Esophagus muscularis mucosa (tissue), 4 donors: ENCODE results near the gene AGL. TPM values are rescaled to one million over a fixed set of nuclear protein-coding genes. Genes with fewer than 3 reads are reported as not detected.
"Not testable (repeated sequence)": the region's sequence is repeated elsewhere in the genome, so short reads cannot be mapped to it uniquely, and the experiment has no call there.

ENCODE experiments used
- DNase-seq: peaks from one replicate; pipeline ENCODE4 v3.0.0-alpha.2; 2017; ENCODE audit errors: extremely low spot score
- H3K27ac ChIP-seq, 4 donors: fragments of 200-600 bp; sonication (generic); replicated peaks in 1 of 4; 1 replicate in 3 of 4; 2 replicates in 1 of 4; pipeline ENCODE4 v1.5.1; 2016 to 2019; ENCODE audit warnings: mild to moderate bottlenecking in 1 of 4
- H3K27me3 ChIP-seq, 4 donors: fragments of 200-600 bp; sonication (generic); one replicate each; pipeline versions ENCODE4 v1.5.1 to v1.6.0; 2016 to 2019
- H3K36me3 ChIP-seq, 4 donors: fragments of 200-600 bp; sonication (generic); one replicate each; pipeline ENCODE4 v1.5.1; 2016 to 2019
- H3K4me1 ChIP-seq, 4 donors: fragments of 200-600 bp; sonication (generic); one replicate each; pipeline ENCODE4 v1.5.1; 2016 to 2019
- H3K4me3 ChIP-seq, 4 donors: fragments of 200-600 bp; sonication (generic); 1 replicate in 2 of 4; 2 replicates in 2 of 4; pipeline ENCODE4 v1.5.1; 2016 to 2019; ENCODE audit warnings: mild to moderate bottlenecking in 4 of 4, moderate library complexity in 1 of 4
- H3K9me3 ChIP-seq, 4 donors: fragments of 200-600 bp; sonication (generic); 1 replicate in 3 of 4; 2 replicates in 1 of 4; pipeline ENCODE4 v1.5.1; 2016 to 2019
- CTCF ChIP-seq, 3 experiments: fragments of 200-600 bp in 2 of 3; fragments of 450-650 bp in 1 of 3; sonication (generic) in 2 of 3; IDR thresholded peaks; one replicate each; pipeline ENCODE4 v1.5.1; 2017 to 2019; ENCODE audit warnings: antibody characterized with exemption in 3 of 3, mild to moderate bottlenecking in 2 of 3, moderate library complexity in 1 of 3
- EP300 ChIP-seq: sonication (generic); formaldehyde crosslinking; IDR thresholded peaks from one replicate; pipeline ENCODE4 v1.6.1; 2017; ENCODE audit warnings: antibody characterized with exemption
- POLR2A ChIP-seq: fragments of 450-650 bp; IDR thresholded peaks from one replicate; pipeline ENCODE4 v1.6.1; 2017; ENCODE audit warnings: antibody characterized with exemption, moderate library complexity, mild to moderate bottlenecking, low read depth
- POLR2AphosphoS5 ChIP-seq, 2 donors: sonication (generic); formaldehyde crosslinking; IDR thresholded peaks; one replicate each; pipeline ENCODE4 v1.6.1; 2017; ENCODE audit warnings: antibody characterized with exemption in 2 of 2
- WGBS: methylation state at CpG from one replicate; pipeline ENCODE4 v1.1.5; 2018; 5-methylcytosine and 5-hydroxymethylcytosine counted together
- intact Hi-C: fragments of 100-400 bp; cut with DNase I; formaldehyde crosslinking; loops from one replicate; pipeline ENCODE4 v1.15.1; 2023
- total RNA-seq, 4 donors: library from RNA; depleted of rRNA; stranded (reverse); fragments of >200 nt; gene quantifications; one replicate each; pipeline versions ENCODE4 v1.1.0 to v1.2.1, GENCODE V29; 2016

The AGL gene
- total RNA-seq, 4 donors from 2014 or later, result 99.2 to 153 (median 128) TPM

- Histone ChIP-seq H3K4me1 (no peaks in the 10 kb centered on the region), H3K4me3 (no peak overlapping the region), H3K27me3 (no peaks in the 10 kb centered on the region), H3K9me3 (no peaks in the 10 kb centered on the region), H3K27ac (no peak overlapping the region), H3K36me3 (no peaks in the 10 kb centered on the region)
- DNase-seq, result no peak
- TF ChIP-seq POLR2A (no peak), CTCF (IDR thresholded peaks at IDR 0.05) (no peak), POLR2AphosphoS5 (IDR thresholded peaks at IDR 0.05) (no peak)
- 85% methylated on average over 2 of the region's 2 CpGs for WGBS
- intact Hi-C loops, result no loop called here
Observed at GRCh38 chr1:99829269-99829668, 20.9 kb upstream of the AGL start.

GRCh38 chr1:99833911-99834310, 16.2 kb upstream of the AGL start:
- H3K4me1 ChIP-seq, intact Hi-C loops, H3K9me3 ChIP-seq, H3K4me3 ChIP-seq, H3K27me3 ChIP-seq, H3K27ac ChIP-seq, DNase-seq, H3K36me3 ChIP-seq: not testable (repeated sequence)
- 95% methylated on average over 7 of the region's 7 CpGs for WGBS

GRCh38 chr1:99836171-99837103, 13.7 kb upstream of the AGL start:
- 79% methylated on average over 7 of the region's 7 CpGs for WGBS
- H3K9me3 ChIP-seq, intact Hi-C loops, DNase-seq, H3K27ac ChIP-seq, H3K4me1 ChIP-seq, H3K27me3 ChIP-seq, H3K36me3 ChIP-seq, H3K4me3 ChIP-seq: not testable (repeated sequence)

GRCh38 chr1:99840353-99840752, 9.8 kb upstream of the AGL start:
- H3K36me3 ChIP-seq, H3K9me3 ChIP-seq, intact Hi-C loops, H3K27me3 ChIP-seq, DNase-seq, H3K4me3 ChIP-seq, H3K27ac ChIP-seq: not testable (repeated sequence)
- WGBS, result 89% methylated on average over 3 of the region's 3 CpGs
- peaks cover 0 to 20% (median 15%) of the 10 kb centered on the region in 4 donors for H3K4me1 ChIP-seq

GRCh38 chr1:99843760-99844159, 6.4 kb upstream of the AGL start:
- WGBS, result 45% methylated on average over 2 of the region's 2 CpGs
- TF ChIP-seq EP300 (no peak), POLR2AphosphoS5 (IDR thresholded peaks at IDR 0.05) (peak in 1 of 2 donors; percentile 24)
- no peak for DNase-seq
- H3K4me3 ChIP-seq, result no peak overlapping the region
- no peaks in the 10 kb centered on the region for H3K9me3 ChIP-seq
- H3K4me1 ChIP-seq, result peaks cover 0 to 20% (median 15%) of the 10 kb centered on the region in 4 donors
- H3K27me3 ChIP-seq, result no peaks in the 10 kb centered on the region
- intact Hi-C loops, result no loop called here
- peak overlapping the region; percentile 51 to 71 (median 70) for H3K27ac ChIP-seq
- H3K36me3 ChIP-seq, result no peaks in the 10 kb centered on the region

DNA sequence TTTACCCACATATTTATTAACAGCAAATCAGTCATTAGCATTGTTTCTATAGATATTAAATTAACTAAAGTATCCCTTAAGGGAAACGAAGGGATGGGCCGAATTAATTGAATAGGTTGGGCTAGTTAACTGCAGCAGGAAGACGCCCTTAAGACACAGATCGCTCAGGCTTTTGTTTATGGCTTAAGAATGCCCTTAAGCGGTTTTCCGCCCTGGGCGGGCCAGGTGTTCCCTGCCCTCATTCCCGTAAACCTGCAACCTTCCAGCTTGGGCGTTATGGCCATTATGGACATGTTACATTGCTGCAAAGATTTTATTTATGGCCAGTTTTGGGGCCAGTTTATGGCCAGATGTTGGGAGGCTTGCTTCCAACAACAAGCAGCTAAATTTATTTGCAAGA, 5.0 kb upstream of the AGL start:
- H3K27me3 ChIP-seq, H3K9me3 ChIP-seq, H3K27ac ChIP-seq, H3K4me3 ChIP-seq, intact Hi-C loops, DNase-seq, H3K36me3 ChIP-seq: not testable (repeated sequence)
- 94% methylated on average over 9 of the region's 9 CpGs for WGBS
- H3K4me1 ChIP-seq, result peaks cover 9 to 30% (median 24%) of the 10 kb centered on the region in 4 donors

- TF ChIP-seq CTCF (IDR thresholded peaks at IDR 0.05) (no peak), EP300 (no peak), POLR2A (no peak), POLR2AphosphoS5 (IDR thresholded peaks at IDR 0.05) (no peak)
- WGBS, result 35% methylated on average over 6 of the region's 6 CpGs
- DNase-seq, result no peak
- intact Hi-C loops, result no loop called here
- Histone ChIP-seq H3K27me3 (no peaks in the 10 kb centered on the region), H3K4me1 (peaks cover 19 to 40% (median 33%) of the 10 kb centered on the region in 4 donors), H3K36me3 (peaks cover 0 to 14% (median 7%) of the 10 kb centered on the region in 4 donors), H3K4me3 (peak overlapping the region; percentile 71 to 96 (median 84)), H3K27ac (peak overlapping the region; percentile 88 to 95 (median 92)), H3K9me3 (no peaks in the 10 kb centered on the region)
Observed at GRCh38 chr1:99849413-99849743, 783 bp upstream of the AGL start.
